HG03064 (cell line): ENCODE measurements around the gene RLN2.
"Not testable (repeated sequence)": the region's sequence is repeated elsewhere in the genome, so short reads cannot be mapped to it uniquely, and the experiment has no call there.

Experiments
- ATAC-seq: cut with Tn5 transposase; IDR thresholded peaks from one replicate; pipeline ENCODE4 v1.9.1; 2021; ENCODE audit warnings: low read depth; ENCODE audit not compliant: unreplicated experiment

RLN2 gene

GRCh38 chr9:5303840-5304795 lies at the start of gene RLN2:
Gene RLN2, minus strand, starts transcription at chr9:5304716. Its CDS starts 136 bp downstream, at chr9:5304580.
- ATAC-seq, result peak; percentile 99

GRCh38 chr9:5354184-5354583 lies 49.7 kb upstream of the RLN2 start:
- no peak for ATAC-seq

- ATAC-seq, result no peak
Observed at GRCh38 chr9:5352637-5353248, 48.2 kb upstream of the RLN2 start.

- ATAC-seq, result peak; percentile 99
Observed at GRCh38 chr9:5338992-5339981, 34.8 kb upstream of the RLN2 start, which contains the start of gene RLN1. Gene RLN1, minus strand, starts transcription at chr9:5339876. Its CDS starts 130 bp downstream, at chr9:5339746.

- ATAC-seq, result no peak
Observed at GRCh38 chr9:5336688-5337087, 32.2 kb upstream of the RLN2 start.

GRCh38 chr9:5331276-5331675 lies 26.8 kb upstream of the RLN2 start:
- ATAC-seq, result not testable (repeated sequence)

GRCh38 chr9:5326893-5327548 lies 22.5 kb upstream of the RLN2 start:
- no peak for ATAC-seq

GRCh38 chr9:5326187-5326586 lies 21.7 kb upstream of the RLN2 start:
- no peak for ATAC-seq

- ATAC-seq, result not testable (repeated sequence)
Observed at GRCh38 chr9:5321601-5322000, 17.1 kb upstream of the RLN2 start.

GRCh38 chr9:5321058-5321457 lies 16.5 kb upstream of the RLN2 start:
- ATAC-seq, result no peak

GRCh38 chr9:5316406-5316805 lies 11.9 kb upstream of the RLN2 start:
- not testable (repeated sequence) for ATAC-seq

- ATAC-seq, result no peak
Observed at GRCh38 chr9:5315187-5315923, 10.8 kb upstream of the RLN2 start.

GRCh38 chr9:5310851-5311250 lies 6.3 kb upstream of the RLN2 start:
- ATAC-seq, result no peak

GRCh38 chr9:5305741-5306140 lies 1.2 kb upstream of the RLN2 start:
- no peak for ATAC-seq

- ATAC-seq, result no peak
Observed at GRCh38 chr9:5301544-5301943, 3.0 kb downstream of the RLN2 start.

- no peak for ATAC-seq
Observed at GRCh38 chr9:5292141-5292540, 12.4 kb downstream of the RLN2 start.

GRCh38 chr9:5288591-5288990 lies 15.9 kb downstream of the RLN2 start:
- no peak for ATAC-seq

- ATAC-seq, result no peak
Observed at GRCh38 chr9:5286262-5286661, 18.3 kb downstream of the RLN2 start.

GRCh38 chr9:5278486-5278885 lies 26.0 kb downstream of the RLN2 start:
- no peak for ATAC-seq
